HG03097 (cell line): Measurements from ENCODE around the gene SPATS1.

Experiments
- ATAC-seq: cut with Tn5 transposase; IDR thresholded peaks from one replicate; pipeline ENCODE4 v1.9.1; 2021; ENCODE audit not compliant: unreplicated experiment, low FRiP score

The SPATS1 gene

GRCh38 chr6:44386364-44386928 is 44.0 kb downstream of the SPATS1 start:
- ATAC-seq = no peak

- no peak for ATAC-seq
Observed at GRCh38 chr6:44386929-44387345, 44.5 kb downstream of the SPATS1 start.

GRCh38 chr6:44387346-44388134 is 45.1 kb downstream of the SPATS1 start, which contains the start of gene CDC5L:
Gene CDC5L (plus strand): TSS chr6:44387706. CDS start chr6:44387824, 118 bp downstream.
- peak; percentile 83 for ATAC-seq

GRCh38 chr6:44388135-44388487 is 45.7 kb downstream of the SPATS1 start:
- ATAC-seq = no peak

- no peak for ATAC-seq
Observed at GRCh38 chr6:44388887-44389286, 46.4 kb downstream of the SPATS1 start.

GRCh38 chr6:44390158-44390683 is 47.8 kb downstream of the SPATS1 start:
- no peak for ATAC-seq
